Mesothelial cell of epicardium (in vitro differentiated cells): Measurements from ENCODE around the gene TEX35. TPM values are rescaled to one million over a fixed set of nuclear protein-coding genes. Genes with fewer than 3 reads are reported as not detected.

Experiments used
- DNase-seq, 2 experiments: peaks; one replicate each; pipeline ENCODE4 v3.0.0; 2021; ENCODE audit warnings: low spot score in 2 of 2; ENCODE audit not compliant: unreplicated experiment in 2 of 2
- H3K27ac Mint-ChIP-seq: 2 replicates; pipeline ENCODE4 v1.8.0; 2021; ENCODE audit warnings: mixed read lengths
- H3K27me3 Mint-ChIP-seq: 2 replicates; pipeline ENCODE4 v1.8.0; 2021; ENCODE audit warnings: low read depth, mixed read lengths
- H3K36me3 Mint-ChIP-seq: 2 replicates; pipeline ENCODE4 v1.8.0; 2021; ENCODE audit warnings: mixed read lengths
- H3K4me1 Mint-ChIP-seq: 2 replicates; pipeline ENCODE4 v1.8.0; 2021; ENCODE audit warnings: mixed read lengths
- H3K4me3 Mint-ChIP-seq: 2 replicates; pipeline ENCODE4 v1.8.0; 2021; ENCODE audit warnings: mild to moderate bottlenecking, moderate library complexity, mixed read lengths
- H3K9me3 Mint-ChIP-seq: 2 replicates; pipeline ENCODE4 v1.8.0; 2021; ENCODE audit warnings: mixed read lengths
- CTCF ChIP-seq: fragments of 200-600 bp; sonication (generic); IDR thresholded peaks from one replicate; pipeline ENCODE4 v1.5.0; 2021; ENCODE audit warnings: antibody characterized with exemption; ENCODE audit not compliant: unreplicated experiment
- total RNA-seq: library from RNA; stranded (reverse); gene quantifications from 3 replicates; pipeline ENCODE4 v1.2.1, GENCODE V29; 2021

The TEX35 gene
- total RNA-seq, 1 donor from 2014 or later: not detected

- Mint-ChIP-seq H3K27ac (no peak overlapping the region), H3K4me3 (no peak overlapping the region), H3K36me3 (no peaks in the 10 kb centered on the region), H3K27me3 (no peaks in the 10 kb centered on the region), H3K4me1 (no peaks in the 10 kb centered on the region), H3K9me3 (peaks cover 8% of the 10 kb centered on the region)
- TF ChIP-seq CTCF: no peak
- DNase-seq: no peak
Measured at GRCh38 chr1:178520803-178521202, 7.9 kb downstream of the TEX35 start.

DNA sequence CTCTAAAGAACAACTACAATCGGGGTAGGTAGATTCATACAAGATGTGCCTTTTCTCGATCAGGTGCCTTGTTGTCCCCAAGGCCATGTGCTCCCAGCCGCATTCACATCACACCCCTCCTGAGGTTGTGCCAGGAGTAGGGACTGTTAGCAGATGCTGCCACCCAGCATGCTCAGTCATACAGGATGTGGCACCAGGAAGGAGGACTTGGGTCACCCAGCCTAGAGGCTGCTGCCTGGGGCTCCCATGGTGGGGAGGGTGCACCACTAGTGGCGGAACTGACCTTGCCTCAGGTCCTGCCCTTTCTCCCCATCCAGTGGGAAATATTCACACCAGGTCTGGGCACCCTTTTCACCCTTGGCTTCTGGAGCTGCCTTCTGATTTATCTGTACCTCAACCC, 8.3 kb downstream of the TEX35 start:
- TF ChIP-seq CTCF: no peak
- DNase-seq: no peak

GRCh38 chr1:178527117-178527516, 14.2 kb downstream of the TEX35 start:
- Mint-ChIP-seq H3K27me3 (no peaks in the 10 kb centered on the region), H3K9me3 (peaks cover 8% of the 10 kb centered on the region), H3K4me3 (no peak overlapping the region), H3K4me1 (peaks cover 16% of the 10 kb centered on the region), H3K27ac (no peak overlapping the region), H3K36me3 (no peaks in the 10 kb centered on the region)
- no peak for TF ChIP-seq CTCF
- no peak for DNase-seq

More for the DNA sequence above, 8.3 kb downstream of the TEX35 start:
- no peaks in the 10 kb centered on the region for H3K4me1 Mint-ChIP-seq
- no peak overlapping the region for H3K27ac Mint-ChIP-seq
- no peak overlapping the region for H3K4me3 Mint-ChIP-seq
- H3K9me3 Mint-ChIP-seq: peaks cover 8% of the 10 kb centered on the region
- H3K36me3 Mint-ChIP-seq: no peaks in the 10 kb centered on the region
- H3K27me3 Mint-ChIP-seq: no peaks in the 10 kb centered on the region

DNA sequence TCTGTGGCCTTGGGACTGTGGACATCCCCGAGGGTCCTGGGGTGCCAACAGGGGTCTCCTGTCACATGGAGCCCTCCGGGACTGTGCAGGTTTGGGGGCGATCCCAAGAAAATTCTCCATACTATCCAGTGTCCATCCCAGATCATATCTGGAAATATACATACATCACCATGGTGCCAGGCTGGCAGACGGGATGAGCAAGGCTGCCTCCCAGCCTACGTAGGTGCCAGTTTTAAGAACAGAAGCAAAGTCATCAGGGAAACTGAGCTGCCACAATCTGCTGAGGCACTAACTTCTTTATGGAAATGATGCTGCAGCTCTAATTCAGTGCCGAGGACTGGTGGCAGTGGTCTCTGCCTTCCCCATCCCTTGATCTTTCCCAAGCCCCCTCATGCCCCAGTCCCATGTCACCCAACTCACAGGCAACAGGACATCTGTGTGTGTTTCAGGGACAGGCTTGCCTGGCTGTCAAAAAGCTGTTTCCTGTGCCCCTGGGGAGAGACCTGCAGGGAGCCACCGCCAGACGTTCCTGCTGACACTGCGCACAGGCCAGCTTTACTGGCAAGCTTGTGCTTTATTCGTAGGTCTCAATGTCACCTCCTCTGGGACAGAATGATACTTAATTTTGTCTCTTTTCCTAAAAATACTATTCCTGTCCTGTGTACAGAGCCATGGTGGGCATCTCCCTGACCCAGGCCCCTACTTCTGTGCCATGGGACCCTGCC, 15.5 kb downstream of the TEX35 start:
- Mint-ChIP-seq H3K27ac (no peak overlapping the region), H3K36me3 (no peaks in the 10 kb centered on the region), H3K27me3 (no peaks in the 10 kb centered on the region), H3K4me3 (no peak overlapping the region), H3K9me3 (peaks cover 8% of the 10 kb centered on the region), H3K4me1 (peaks cover 19% of the 10 kb centered on the region)
- no peak for TF ChIP-seq CTCF
- no peak for DNase-seq

DNA sequence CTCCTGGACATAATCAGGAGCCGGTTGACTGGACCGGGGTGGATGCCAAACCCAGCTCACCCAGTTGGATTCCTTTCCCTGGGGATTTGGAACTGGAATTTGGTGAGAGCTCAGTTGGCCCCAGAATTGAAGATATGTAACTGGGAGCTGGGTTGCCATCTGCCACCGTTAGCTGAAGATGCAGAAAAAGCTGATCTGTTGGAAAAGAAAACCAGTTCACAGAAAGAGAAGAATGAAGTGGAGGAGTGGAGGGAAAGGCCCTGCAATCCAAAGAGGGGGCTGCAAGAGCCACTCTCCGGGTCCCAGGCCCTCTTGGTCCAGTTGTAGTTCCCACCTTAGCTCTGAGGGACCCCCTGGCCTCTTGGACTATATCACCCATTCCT, 16.0 kb downstream of the TEX35 start:
- peaks cover 8% of the 10 kb centered on the region for H3K9me3 Mint-ChIP-seq
- DNase-seq: no peak
- TF ChIP-seq CTCF: no peak
- no peak overlapping the region for H3K4me3 Mint-ChIP-seq
- peaks cover 19% of the 10 kb centered on the region for H3K4me1 Mint-ChIP-seq
- H3K36me3 Mint-ChIP-seq: no peaks in the 10 kb centered on the region
- H3K27me3 Mint-ChIP-seq: no peaks in the 10 kb centered on the region
- no peak overlapping the region for H3K27ac Mint-ChIP-seq
